GM23338 (cell line): Measurements from ENCODE around the gene CGNL1. TPM values are rescaled to one million over a fixed set of nuclear protein-coding genes. Genes with fewer than 3 reads are reported as not detected.

Experiments
- ATAC-seq: fragments of 200-7000 bp; cut with Tn5 transposase; 3 replicates; pipeline ENCODE4 v1.9.1; 2020
- DNase-seq: peaks from one replicate; pipeline ENCODE4 v3.0.0-alpha.2; 2015; ENCODE audit warnings: low spot score
- H2AFZ ChIP-seq: fragments of 200-600 bp; sonication (generic); 2 replicates; pipeline ENCODE4 v1.8.0; 2016; ENCODE audit warnings: antibody characterized with exemption, mild to moderate bottlenecking, moderate library complexity
- H3F3A ChIP-seq: fragments of 200-600 bp; sonication (generic); replicated peaks from 2 replicates; pipeline ENCODE4 v1.8.0; 2017; ENCODE audit warnings: antibody characterized with exemption, mixed run types, low read depth
- H3K27ac ChIP-seq: fragments of 200-600 bp; sonication (generic); 2 replicates; pipeline ENCODE4 v1.6.1; 2016; ENCODE audit warnings: low read depth
- H3K27me3 ChIP-seq: fragments of 200-600 bp; sonication (generic); 2 replicates; pipeline ENCODE4 v1.8.0; 2016; ENCODE audit warnings: mild to moderate bottlenecking, mixed run types, moderate library complexity; ENCODE audit not compliant: insufficient read depth
- H3K36me3 ChIP-seq: fragments of 200-600 bp; sonication (generic); 2 replicates; pipeline ENCODE4 v1.8.0; 2016; ENCODE audit warnings: mild to moderate bottlenecking; ENCODE audit not compliant: insufficient read depth
- H3K4me1 ChIP-seq: fragments of 200-600 bp; sonication (generic); 2 replicates; pipeline ENCODE4 v1.8.0; 2016; ENCODE audit warnings: mild to moderate bottlenecking, moderate library complexity; ENCODE audit not compliant: insufficient read depth
- H3K4me2 ChIP-seq: fragments of 200-600 bp; sonication (generic); 2 replicates; pipeline ENCODE4 v1.7.1; 2017; ENCODE audit warnings: mixed run types
- H3K4me3 ChIP-seq: fragments of 200-600 bp; sonication (generic); 2 replicates; pipeline ENCODE4 v1.6.1; 2016; ENCODE audit warnings: mixed run types
- H3K79me2 ChIP-seq: fragments of 200-600 bp; sonication (generic); replicated peaks from 2 replicates; pipeline ENCODE4 v1.8.0; 2017; ENCODE audit warnings: mild to moderate bottlenecking; ENCODE audit not compliant: insufficient read depth
- H3K9me2 ChIP-seq: fragments of 200-600 bp; sonication (generic); 2 replicates; pipeline ENCODE4 v1.8.0; 2017; ENCODE audit not compliant: insufficient read depth
- H4K20me1 ChIP-seq: fragments of 200-600 bp; sonication (generic); replicated peaks from 2 replicates; pipeline ENCODE4 v1.8.0; 2017; ENCODE audit warnings: mild to moderate bottlenecking; ENCODE audit not compliant: insufficient read depth
- H3K27ac Mint-ChIP-seq: 2 replicates; pipeline ENCODE4 v1.8.0; 2020; ENCODE audit warnings: inconsistent platforms, mild to moderate bottlenecking, moderate library complexity, mixed read lengths
- H3K27me3 Mint-ChIP-seq: 3 replicates; pipeline ENCODE4 v1.8.0; 2022; ENCODE audit warnings: low read depth, mild to moderate bottlenecking, moderate library complexity, mixed read lengths, inconsistent platforms; ENCODE audit not compliant: insufficient read depth, poor library complexity
- H3K36me3 Mint-ChIP-seq: 3 replicates; pipeline ENCODE4 v1.8.0; 2021; ENCODE audit warnings: low read depth, mild to moderate bottlenecking, inconsistent platforms, moderate library complexity, mixed read lengths
- H3K4me1 Mint-ChIP-seq: 3 replicates; pipeline ENCODE4 v1.8.0; 2020; ENCODE audit warnings: mild to moderate bottlenecking, inconsistent platforms, mixed read lengths
- H3K4me3 Mint-ChIP-seq: 3 replicates; pipeline ENCODE4 v1.8.0; 2021; ENCODE audit warnings: moderate library complexity, mild to moderate bottlenecking, inconsistent platforms, mixed read lengths
- H3K9me3 Mint-ChIP-seq: 3 replicates; pipeline ENCODE4 v1.8.0; 2020; ENCODE audit warnings: moderate library complexity, mild to moderate bottlenecking, inconsistent platforms, mixed read lengths
- CREB1 ChIP-seq: fragments of 250-450 bp; sonication (Bioruptor Pico); IDR thresholded peaks from 2 replicates; pipeline ENCODE4 v1.5.0; 2020; ENCODE audit warnings: low read depth, mild to moderate bottlenecking, moderate library complexity
- EZH2 ChIP-seq: fragments of 200-600 bp; sonication (generic); IDR thresholded peaks from one replicate; pipeline ENCODE4 v1.8.0; 2017; ENCODE audit warnings: antibody characterized with exemption, mild to moderate bottlenecking, low read depth; ENCODE audit not compliant: unreplicated experiment
- EZH2phosphoT487 ChIP-seq: fragments of 200-600 bp; sonication (generic); IDR thresholded peaks from one replicate; pipeline ENCODE4 v1.8.1; 2018; ENCODE audit warnings: antibody characterized with exemption; ENCODE audit not compliant: unreplicated experiment
- JUNB ChIP-seq: IDR thresholded peaks from one replicate; pipeline ENCODE4 v1.6.1; 2016; ENCODE audit warnings: antibody characterized with exemption; ENCODE audit not compliant: unreplicated experiment
- ZNF114 ChIP-seq: fragments of 250-450 bp; sonication (Bioruptor Pico); IDR thresholded peaks from 2 replicates; pipeline ENCODE4 v1.5.0; 2020; ENCODE audit warnings: mild to moderate bottlenecking, moderate library complexity
- ZNF331 ChIP-seq: fragments of 250-450 bp; sonication (Bioruptor Pico); IDR thresholded peaks from 2 replicates; pipeline ENCODE4 v1.5.0; 2020; ENCODE audit warnings: low read depth, mild to moderate bottlenecking, moderate library complexity
- polyA plus RNA-seq: library from polyadenylated mRNA; unstranded; fragments of >200 nt; fragmentation: Nextera tagmentation; extraction: Ambion mirVana; gene quantifications from 2 replicates; pipeline ENCODE4 v1.2.1, GENCODE V29; 2016
- total RNA-seq: library from RNA; depleted of rRNA; stranded (reverse); fragments of >200 nt; shearing (Covaris generic); gene quantifications from 2 replicates; pipeline ENCODE4 v1.2.3, GENCODE V29; 2014
- TF ChIP-seq, protein P1 (sequence below): fragments of 250-450 bp; sonication (Bioruptor Pico); IDR thresholded peaks from 2 replicates; pipeline ENCODE4 v1.5.0; 2020; ENCODE audit warnings: mild to moderate bottlenecking, moderate library complexity
- TF ChIP-seq, protein P2 (sequence below): IDR thresholded peaks from one replicate; pipeline ENCODE4 v1.6.1; 2018; ENCODE audit warnings: antibody characterized with exemption; ENCODE audit not compliant: unreplicated experiment
- TF ChIP-seq, protein P3 (sequence below): IDR thresholded peaks from 2 replicates; pipeline ENCODE4 v1.6.1; 2016; ENCODE audit warnings: antibody characterized with exemption

CGNL1 gene
- total and polyA plus RNA-seq, 2 experiments from 2014 or later = 20.0 to 57.8 TPM

DNA sequence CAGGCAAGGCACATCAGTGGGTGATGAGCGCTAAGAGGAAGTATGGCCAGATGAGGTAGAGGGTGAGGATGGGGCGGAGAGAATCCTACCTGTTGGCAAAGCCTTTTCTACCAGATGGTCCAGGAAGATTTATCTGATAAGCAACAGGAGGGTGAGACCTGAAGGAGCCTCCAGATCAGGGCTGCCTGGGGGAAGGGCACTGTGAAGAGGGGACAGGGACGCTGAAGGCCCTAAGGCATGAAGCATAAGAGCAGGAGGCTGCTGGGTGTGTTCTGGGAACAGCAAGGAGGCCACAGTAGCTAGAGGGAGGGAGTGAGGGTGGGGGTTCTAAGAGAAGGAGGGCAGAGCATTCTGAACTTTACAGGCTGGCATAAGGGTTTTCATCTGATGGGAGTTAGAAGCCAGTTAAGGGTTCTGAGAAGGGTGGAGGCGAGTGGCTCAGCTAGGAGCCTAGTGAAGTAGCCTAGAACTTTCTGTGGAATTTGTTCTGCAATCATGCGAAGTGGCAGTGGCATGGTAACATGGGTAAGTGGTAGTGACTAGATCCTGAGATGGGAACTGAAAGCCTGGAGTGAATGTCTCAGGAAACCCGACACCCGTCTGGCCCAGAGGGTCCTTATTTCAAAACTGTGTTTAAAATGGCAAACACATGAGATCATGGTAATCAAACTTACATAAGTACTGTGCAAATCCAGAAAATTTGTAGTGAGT is 29.9 kb downstream of the CGNL1 start:
- peaks cover 39% of the 10 kb centered on the region for H3K4me1 Mint-ChIP-seq

DNA sequence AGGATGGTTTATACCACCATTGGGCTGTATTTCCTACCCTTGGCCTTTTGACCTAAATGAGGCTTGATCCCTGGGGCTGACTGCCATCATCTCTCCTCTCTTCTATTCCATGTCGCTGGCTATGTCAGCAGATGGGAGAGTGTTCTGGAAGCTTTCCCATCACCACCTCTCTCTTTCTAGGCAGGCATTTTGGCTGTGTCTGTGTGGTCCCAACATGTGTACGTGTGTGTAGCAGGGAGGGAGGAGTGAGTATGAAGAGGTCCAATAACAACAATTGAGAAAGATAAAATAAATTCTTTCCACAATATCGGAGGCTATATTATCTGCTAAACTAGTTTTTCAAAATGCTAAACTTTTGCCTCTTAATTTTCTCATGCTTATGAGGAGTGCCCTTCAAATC is 34.1 kb downstream of the CGNL1 start:
- ATAC-seq (no peak), DNase-seq (no peak)
- H3K4me1 Mint-ChIP-seq = peaks cover 19% of the 10 kb centered on the region
- no peak overlapping the region for H3K27ac Mint-ChIP-seq
- 0 out of 2 replicates have a peak, but pooled peaks cover 4% of the 10 kb centered on the region for H3F3A ChIP-seq
- H3K4me3 ChIP-seq = no peak overlapping the region
- no peak overlapping the region for H3K27ac ChIP-seq
- peaks cover 22% of the 10 kb centered on the region for H3K4me1 ChIP-seq
- peaks cover 7% of the 10 kb centered on the region for H3K27me3 Mint-ChIP-seq
- peaks cover 11% of the 10 kb centered on the region; the same call in 1 of the 2 replicates for H3K9me2 ChIP-seq
- H3K36me3 Mint-ChIP-seq = peaks cover 26% of the 10 kb centered on the region
- no peak overlapping the region for H2AFZ ChIP-seq
- no peak overlapping the region for H3K4me3 Mint-ChIP-seq
- peaks cover 14% of the 10 kb centered on the region; the same call in 1 of the 2 replicates for H4K20me1 ChIP-seq
- H3K36me3 ChIP-seq = no peaks in the 10 kb centered on the region
- no peaks in the 10 kb centered on the region for H3K27me3 ChIP-seq
- H3K79me2 ChIP-seq = peaks cover 62% of the 10 kb centered on the region
- no peak overlapping the region for H3K4me2 ChIP-seq
- no peaks in the 10 kb centered on the region for H3K9me3 Mint-ChIP-seq
- TF ChIP-seq CREB1 (no peak), ZNF114 (CRISPR knock-in tag) (no peak), JUNB (no peak), ZNF331 (CRISPR knock-in tag) (no peak), EZH2phosphoT487 (no peak), EZH2 (no peak)
- TF ChIP-seq, protein P1, sequence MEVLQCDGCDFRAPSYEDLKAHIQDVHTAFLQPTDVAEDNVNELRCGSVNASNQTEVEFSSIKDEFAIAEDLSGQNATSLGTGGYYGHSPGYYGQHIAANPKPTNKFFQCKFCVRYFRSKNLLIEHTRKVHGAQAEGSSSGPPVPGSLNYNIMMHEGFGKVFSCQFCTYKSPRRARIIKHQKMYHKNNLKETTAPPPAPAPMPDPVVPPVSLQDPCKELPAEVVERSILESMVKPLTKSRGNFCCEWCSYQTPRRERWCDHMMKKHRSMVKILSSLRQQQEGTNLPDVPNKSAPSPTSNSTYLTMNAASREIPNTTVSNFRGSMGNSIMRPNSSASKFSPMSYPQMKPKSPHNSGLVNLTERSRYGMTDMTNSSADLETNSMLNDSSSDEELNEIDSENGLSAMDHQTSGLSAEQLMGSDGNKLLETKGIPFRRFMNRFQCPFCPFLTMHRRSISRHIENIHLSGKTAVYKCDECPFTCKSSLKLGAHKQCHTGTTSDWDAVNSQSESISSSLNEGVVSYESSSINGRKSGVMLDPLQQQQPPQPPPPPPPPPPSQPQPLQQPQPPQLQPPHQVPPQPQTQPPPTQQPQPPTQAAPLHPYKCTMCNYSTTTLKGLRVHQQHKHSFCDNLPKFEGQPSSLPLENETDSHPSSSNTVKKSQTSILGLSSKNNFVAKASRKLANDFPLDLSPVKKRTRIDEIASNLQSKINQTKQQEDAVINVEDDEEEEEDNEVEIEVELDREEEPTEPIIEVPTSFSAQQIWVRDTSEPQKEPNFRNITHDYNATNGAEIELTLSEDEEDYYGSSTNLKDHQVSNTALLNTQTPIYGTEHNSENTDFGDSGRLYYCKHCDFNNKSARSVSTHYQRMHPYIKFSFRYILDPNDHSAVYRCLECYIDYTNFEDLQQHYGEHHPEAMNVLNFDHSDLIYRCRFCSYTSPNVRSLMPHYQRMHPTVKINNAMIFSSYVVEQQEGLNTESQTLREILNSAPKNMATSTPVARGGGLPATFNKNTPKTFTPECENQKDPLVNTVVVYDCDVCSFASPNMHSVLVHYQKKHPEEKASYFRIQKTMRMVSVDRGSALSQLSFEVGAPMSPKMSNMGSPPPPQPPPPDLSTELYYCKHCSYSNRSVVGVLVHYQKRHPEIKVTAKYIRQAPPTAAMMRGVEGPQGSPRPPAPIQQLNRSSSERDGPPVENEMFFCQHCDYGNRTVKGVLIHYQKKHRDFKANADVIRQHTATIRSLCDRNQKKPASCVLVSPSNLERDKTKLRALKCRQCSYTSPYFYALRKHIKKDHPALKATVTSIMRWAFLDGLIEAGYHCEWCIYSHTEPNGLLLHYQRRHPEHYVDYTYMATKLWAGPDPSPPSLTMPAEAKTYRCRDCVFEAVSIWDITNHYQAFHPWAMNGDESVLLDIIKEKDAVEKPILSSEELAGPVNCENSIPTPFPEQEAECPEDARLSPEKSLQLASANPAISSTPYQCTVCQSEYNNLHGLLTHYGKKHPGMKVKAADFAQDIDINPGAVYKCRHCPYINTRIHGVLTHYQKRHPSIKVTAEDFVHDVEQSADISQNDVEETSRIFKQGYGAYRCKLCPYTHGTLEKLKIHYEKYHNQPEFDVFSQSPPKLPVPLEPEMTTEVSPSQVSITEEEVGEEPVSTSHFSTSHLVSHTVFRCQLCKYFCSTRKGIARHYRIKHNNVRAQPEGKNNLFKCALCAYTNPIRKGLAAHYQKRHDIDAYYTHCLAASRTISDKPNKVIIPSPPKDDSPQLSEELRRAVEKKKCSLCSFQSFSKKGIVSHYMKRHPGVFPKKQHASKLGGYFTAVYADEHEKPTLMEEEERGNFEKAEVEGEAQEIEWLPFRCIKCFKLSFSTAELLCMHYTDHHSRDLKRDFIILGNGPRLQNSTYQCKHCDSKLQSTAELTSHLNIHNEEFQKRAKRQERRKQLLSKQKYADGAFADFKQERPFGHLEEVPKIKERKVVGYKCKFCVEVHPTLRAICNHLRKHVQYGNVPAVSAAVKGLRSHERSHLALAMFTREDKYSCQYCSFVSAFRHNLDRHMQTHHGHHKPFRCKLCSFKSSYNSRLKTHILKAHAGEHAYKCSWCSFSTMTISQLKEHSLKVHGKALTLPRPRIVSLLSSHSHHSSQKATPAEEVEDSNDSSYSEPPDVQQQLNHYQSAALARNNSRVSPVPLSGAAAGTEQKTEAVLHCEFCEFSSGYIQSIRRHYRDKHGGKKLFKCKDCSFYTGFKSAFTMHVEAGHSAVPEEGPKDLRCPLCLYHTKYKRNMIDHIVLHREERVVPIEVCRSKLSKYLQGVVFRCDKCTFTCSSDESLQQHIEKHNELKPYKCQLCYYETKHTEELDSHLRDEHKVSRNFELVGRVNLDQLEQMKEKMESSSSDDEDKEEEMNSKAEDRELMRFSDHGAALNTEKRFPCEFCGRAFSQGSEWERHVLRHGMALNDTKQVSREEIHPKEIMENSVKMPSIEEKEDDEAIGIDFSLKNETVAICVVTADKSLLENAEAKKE (CRISPR knock-in tag) = no peak
- TF ChIP-seq, protein P2, sequence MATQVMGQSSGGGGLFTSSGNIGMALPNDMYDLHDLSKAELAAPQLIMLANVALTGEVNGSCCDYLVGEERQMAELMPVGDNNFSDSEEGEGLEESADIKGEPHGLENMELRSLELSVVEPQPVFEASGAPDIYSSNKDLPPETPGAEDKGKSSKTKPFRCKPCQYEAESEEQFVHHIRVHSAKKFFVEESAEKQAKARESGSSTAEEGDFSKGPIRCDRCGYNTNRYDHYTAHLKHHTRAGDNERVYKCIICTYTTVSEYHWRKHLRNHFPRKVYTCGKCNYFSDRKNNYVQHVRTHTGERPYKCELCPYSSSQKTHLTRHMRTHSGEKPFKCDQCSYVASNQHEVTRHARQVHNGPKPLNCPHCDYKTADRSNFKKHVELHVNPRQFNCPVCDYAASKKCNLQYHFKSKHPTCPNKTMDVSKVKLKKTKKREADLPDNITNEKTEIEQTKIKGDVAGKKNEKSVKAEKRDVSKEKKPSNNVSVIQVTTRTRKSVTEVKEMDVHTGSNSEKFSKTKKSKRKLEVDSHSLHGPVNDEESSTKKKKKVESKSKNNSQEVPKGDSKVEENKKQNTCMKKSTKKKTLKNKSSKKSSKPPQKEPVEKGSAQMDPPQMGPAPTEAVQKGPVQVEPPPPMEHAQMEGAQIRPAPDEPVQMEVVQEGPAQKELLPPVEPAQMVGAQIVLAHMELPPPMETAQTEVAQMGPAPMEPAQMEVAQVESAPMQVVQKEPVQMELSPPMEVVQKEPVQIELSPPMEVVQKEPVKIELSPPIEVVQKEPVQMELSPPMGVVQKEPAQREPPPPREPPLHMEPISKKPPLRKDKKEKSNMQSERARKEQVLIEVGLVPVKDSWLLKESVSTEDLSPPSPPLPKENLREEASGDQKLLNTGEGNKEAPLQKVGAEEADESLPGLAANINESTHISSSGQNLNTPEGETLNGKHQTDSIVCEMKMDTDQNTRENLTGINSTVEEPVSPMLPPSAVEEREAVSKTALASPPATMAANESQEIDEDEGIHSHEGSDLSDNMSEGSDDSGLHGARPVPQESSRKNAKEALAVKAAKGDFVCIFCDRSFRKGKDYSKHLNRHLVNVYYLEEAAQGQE = no peak

More for the DNA sequence above, 29.9 kb downstream of the CGNL1 start:
- peak overlapping the region; percentile 70 for H3K27ac Mint-ChIP-seq
- Histone ChIP-seq H3K79me2 (peaks cover 69% of the 10 kb centered on the region), H3K4me3 (no peak overlapping the region), H3F3A (0 out of 2 replicates have a peak, but pooled peaks cover 4% of the 10 kb centered on the region), H2AFZ (no peak overlapping the region), H3K36me3 (no peaks in the 10 kb centered on the region; the same call in none of the 2 replicates), H3K27ac (peak overlapping the region; percentile 68), H3K4me1 (peaks cover 38% of the 10 kb centered on the region), H3K4me2 (no peak overlapping the region), H3K9me2 (peaks cover 7% of the 10 kb centered on the region; the same call in 1 of the 2 replicates), H4K20me1 (0 out of 2 replicates have a peak, but pooled peaks cover 3% of the 10 kb centered on the region), H3K27me3 (no peaks in the 10 kb centered on the region)
- DNase-seq = no peak
- peaks cover 42% of the 10 kb centered on the region for H3K36me3 Mint-ChIP-seq
- H3K4me3 Mint-ChIP-seq = no peak overlapping the region
- no peak for ATAC-seq
- H3K27me3 Mint-ChIP-seq = peaks cover 4% of the 10 kb centered on the region
- no peak for TF ChIP-seq ZNF331 (CRISPR knock-in tag)
- TF ChIP-seq, protein P3, sequence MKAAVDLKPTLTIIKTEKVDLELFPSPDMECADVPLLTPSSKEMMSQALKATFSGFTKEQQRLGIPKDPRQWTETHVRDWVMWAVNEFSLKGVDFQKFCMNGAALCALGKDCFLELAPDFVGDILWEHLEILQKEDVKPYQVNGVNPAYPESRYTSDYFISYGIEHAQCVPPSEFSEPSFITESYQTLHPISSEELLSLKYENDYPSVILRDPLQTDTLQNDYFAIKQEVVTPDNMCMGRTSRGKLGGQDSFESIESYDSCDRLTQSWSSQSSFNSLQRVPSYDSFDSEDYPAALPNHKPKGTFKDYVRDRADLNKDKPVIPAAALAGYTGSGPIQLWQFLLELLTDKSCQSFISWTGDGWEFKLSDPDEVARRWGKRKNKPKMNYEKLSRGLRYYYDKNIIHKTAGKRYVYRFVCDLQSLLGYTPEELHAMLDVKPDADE = no peak
- no peak for TF ChIP-seq EZH2
- H3K9me3 Mint-ChIP-seq = no peaks in the 10 kb centered on the region; the same call in 2 of the 3 replicates
